Right cardiac atrium (tissue), 5 donors: ENCODE data around the gene CYP26B1. TPM values are rescaled to one million over a fixed set of nuclear protein-coding genes. Genes with fewer than 3 reads are reported as not detected.

Source experiments
- ATAC-seq, 2 donors: fragments of 200-7000 bp; cut with Tn5 transposase; one replicate each; pipeline versions ENCODE4 v1.8.0 to v1.9.1; 2020; ENCODE audit warnings: moderate library complexity in 2 of 2, mild to moderate bottlenecking in 1 of 2
- DNase-seq, 3 donors: peaks; one replicate each; pipeline ENCODE4 v3.0.0-alpha.2; 2020
- H3K27ac ChIP-seq: one replicate; pipeline ENCODE4 v1.5.1; 2013; ENCODE audit warnings: mild to moderate bottlenecking, low read length, control low read depth, moderate library complexity
- H3K27me3 ChIP-seq: one replicate; pipeline ENCODE4 v1.6.1; 2013; ENCODE audit not compliant: control insufficient read depth, insufficient read depth
- H3K4me1 ChIP-seq: one replicate; pipeline ENCODE4 v1.6.1; 2013; ENCODE audit warnings: low read length; ENCODE audit not compliant: control insufficient read depth, insufficient read depth
- H3K4me3 ChIP-seq: one replicate; pipeline ENCODE4 v1.5.1; 2013; ENCODE audit warnings: low read length, control low read depth
- H3K9me3 ChIP-seq: one replicate; pipeline ENCODE4 v1.6.1; 2013; ENCODE audit warnings: low read length; ENCODE audit not compliant: control insufficient read depth
- WGBS: extraction: QIAGEN DNeasy Blood & Tissue Kit; methylation state at CpG from one replicate; pipeline ENCODE4 v1.1.7; 2013; 5-methylcytosine and 5-hydroxymethylcytosine counted together
- intact Hi-C, 4 donors: fragments of 100-400 bp; cut with DNase I; formaldehyde crosslinking; loops; one replicate each; pipeline versions ENCODE4 v1.11.0 to v1.14.0; 2022 to 2023
- polyA plus RNA-seq: library from polyadenylated mRNA; stranded (reverse); fragments of 200-250 nt; gene quantifications from one replicate; pipeline ENCODE4 v1.2.3, GENCODE V29; 2013
- total RNA-seq, 4 donors: library from RNA; stranded (reverse); fragmentation: NEBNext Ultra II Directional; extraction: Animal tissue kit (Norgen Biotek cat#: 25700); gene quantifications; one replicate each; pipeline ENCODE4 v1.2.1, GENCODE V29; 2021
- donor health status: healthy with polysubstance abuse.
- donor health status: DM: no; HTN: yes; CAD: no.
- donor health status: DM: no; HTN: no; CAD: no.
- donor health status: DM: no; HTN: yes; CAD: no; lungs with severe emphysema.
- donor health status: DM: yes; HTN: yes; CAD: no.

Gene CYP26B1
- total and polyA plus RNA-seq, 5 donors: 5.1 to 30.9 (median 7.2) TPM

- H3K4me1 ChIP-seq: no peaks in the 10 kb centered on the region
- H3K9me3 ChIP-seq: no peaks in the 10 kb centered on the region
- no peaks in the 10 kb centered on the region for H3K27me3 ChIP-seq
- 80% methylated on average over 16 of the region's 16 CpGs for WGBS
- intact Hi-C loops: loop anchor here in 3 of 4 donors (5.0 kb wide), 3 partner anchors 232 to 607 kb away; no protein-coding TSS in a partner anchor
- no peak overlapping the region for H3K4me3 ChIP-seq
- ATAC-seq (no peak), DNase-seq (no peak)
- no peak overlapping the region for H3K27ac ChIP-seq
Observed at GRCh38 chr2:72154386-72154975, 6.8 kb upstream of the CYP26B1 start.

- Histone ChIP-seq H3K9me3 (no peaks in the 10 kb centered on the region), H3K4me3 (no peak overlapping the region), H3K27me3 (no peaks in the 10 kb centered on the region), H3K27ac (no peak overlapping the region), H3K4me1 (peaks cover 3% of the 10 kb centered on the region)
- no peak for DNase-seq
- ATAC-seq: no peak
- intact Hi-C loops: loop anchor here in 3 of 4 donors (5.0 kb wide), 3 partner anchors 232 to 607 kb away; no protein-coding TSS in a partner anchor
- WGBS: 88% methylated on average over 5 of the region's 5 CpGs
Observed at GRCh38 chr2:72153924-72154323, 6.3 kb upstream of the CYP26B1 start.

GRCh38 chr2:72153026-72153791 lies 5.5 kb upstream of the CYP26B1 start:
- Histone ChIP-seq H3K9me3 (no peaks in the 10 kb centered on the region), H3K4me3 (no peak overlapping the region), H3K4me1 (peaks cover 3% of the 10 kb centered on the region), H3K27ac (no peak overlapping the region), H3K27me3 (no peaks in the 10 kb centered on the region)
- no peak for DNase-seq
- ATAC-seq: no peak
- 83% methylated on average over 18 of the region's 18 CpGs for WGBS
- intact Hi-C loops: loop anchor here in 3 of 4 donors (5.0 kb wide), 3 partner anchors 231 to 606 kb away; no protein-coding TSS in a partner anchor

- Histone ChIP-seq H3K27me3 (no peaks in the 10 kb centered on the region), H3K4me3 (no peak overlapping the region), H3K4me1 (peaks cover 3% of the 10 kb centered on the region), H3K9me3 (no peaks in the 10 kb centered on the region), H3K27ac (no peak overlapping the region)
- no peak for ATAC-seq
- DNase-seq: peak in 1 of 3 donors; percentile 35
- WGBS: 65% methylated on average over 2 of the region's 2 CpGs
- intact Hi-C loops: loop anchor here (2.0 to 5.0 kb wide), 5 partner anchors 229 to 606 kb away; no protein-coding TSS in a partner anchor
Observed at GRCh38 chr2:72150861-72151356, 3.2 kb upstream of the CYP26B1 start.

- Histone ChIP-seq H3K27me3 (no peaks in the 10 kb centered on the region), H3K4me1 (peaks cover 3% of the 10 kb centered on the region), H3K4me3 (peak overlapping the region; percentile 68), H3K27ac (no peak overlapping the region), H3K9me3 (no peaks in the 10 kb centered on the region)
- 5% methylated on average over 28 of the region's 28 CpGs for WGBS
- ATAC-seq (peak; percentile 75 to 80), DNase-seq (peak; percentile 69 to 84 (median 82))
- intact Hi-C loops: loop anchor here (2.0 to 5.0 kb wide), 5 partner anchors 228 to 606 kb away; no protein-coding TSS in a partner anchor
Observed at GRCh38 chr2:72150157-72150860, 2.6 kb upstream of the CYP26B1 start.

- intact Hi-C loops: loop anchor here (2.0 to 10.0 kb wide), 8 partner anchors 225 to 605 kb away; no protein-coding TSS in a partner anchor
Observed at GRCh38 chr2:72149556-72150156, 2.0 kb upstream of the CYP26B1 start.

GRCh38 chr2:72148837-72149555 lies 1.3 kb upstream of the CYP26B1 start:
- intact Hi-C loops: loop anchor here in 3 of 4 donors (5.0 to 10.0 kb wide), 4 partner anchors 224 to 544 kb away; no protein-coding TSS in a partner anchor
- ATAC-seq: peak; percentile 28 to 39
- Histone ChIP-seq H3K9me3 (no peaks in the 10 kb centered on the region), H3K27me3 (no peaks in the 10 kb centered on the region), H3K4me3 (peak overlapping the region; percentile 68), H3K4me1 (peaks cover 3% of the 10 kb centered on the region), H3K27ac (no peak overlapping the region)
- WGBS: 1% methylated on average over 64 of the region's 65 CpGs
- DNase-seq: peak; percentile 71 to 89 (median 84)

More at GRCh38 chr2:72149556-72150156, 2.0 kb upstream of the CYP26B1 start:
- no peaks in the 10 kb centered on the region for H3K27me3 ChIP-seq
- peaks cover 3% of the 10 kb centered on the region for H3K4me1 ChIP-seq
- H3K4me3 ChIP-seq: peak overlapping the region; percentile 68
- peak in 1 of 3 donors; percentile 70 for DNase-seq
- no peak overlapping the region for H3K27ac ChIP-seq
- under 1% methylated on average over 45 of the region's 45 CpGs for WGBS
- ATAC-seq: peak; percentile 1 to 3
- H3K9me3 ChIP-seq: no peaks in the 10 kb centered on the region

- no peaks in the 10 kb centered on the region for H3K9me3 ChIP-seq
- H3K27ac ChIP-seq: no peak overlapping the region
- H3K27me3 ChIP-seq: no peaks in the 10 kb centered on the region
- ATAC-seq (no peak), DNase-seq (peak in 2 of 3 donors; percentile 19 to 49)
- peaks cover 3% of the 10 kb centered on the region for H3K4me1 ChIP-seq
- 1% methylated on average over 68 of the region's 68 CpGs for WGBS
- intact Hi-C loops: loop anchor here in 3 of 4 donors (5.0 to 10.0 kb wide), 4 partner anchors 223 to 543 kb away; no protein-coding TSS in a partner anchor
- H3K4me3 ChIP-seq: peak overlapping the region; percentile 68
Observed at GRCh38 chr2:72148003-72148836, 558 bp upstream of the CYP26B1 start.
